H9 (cell line): ENCODE results near the gene PLXND1. TPM values are rescaled to one million over a fixed set of nuclear protein-coding genes. Genes with fewer than 3 reads are reported as not detected.

Experiments used
- DNase-seq: peaks from one replicate; pipeline ENCODE4 v3.0.0-alpha.2; 2017
- H2AFZ ChIP-seq: one replicate; pipeline ENCODE4 v1.6.1; 2013; ENCODE audit warnings: mild to moderate bottlenecking, low read length, control low read depth, moderate library complexity
- H2AK5ac ChIP-seq: 2 replicates; pipeline ENCODE4 v1.6.1; 2013; ENCODE audit warnings: low read length, control low read depth, mixed read lengths; ENCODE audit not compliant: insufficient read length
- H2BK120ac ChIP-seq: one replicate; pipeline ENCODE4 v1.6.1; 2013; ENCODE audit warnings: low read depth, mild to moderate bottlenecking, low read length, control low read depth, inconsistent platforms; ENCODE audit not compliant: poor library complexity, severe bottlenecking
- H2BK12ac ChIP-seq: 2 replicates; pipeline ENCODE4 v1.6.1; 2013; ENCODE audit warnings: low read length, control low read depth, mixed read lengths, low read depth; ENCODE audit not compliant: insufficient read length
- H2BK15ac ChIP-seq: 2 replicates; pipeline ENCODE4 v1.6.1; 2013; ENCODE audit warnings: low read depth, low read length, control low read depth
- H2BK20ac ChIP-seq: one replicate; pipeline ENCODE4 v1.6.1; 2013; ENCODE audit warnings: low read depth, mild to moderate bottlenecking, low read length, control low read depth, inconsistent platforms; ENCODE audit not compliant: poor library complexity, severe bottlenecking
- H2BK5ac ChIP-seq: 2 replicates; pipeline ENCODE4 v1.6.1; 2013; ENCODE audit warnings: low read length, control low read depth, mixed read lengths; ENCODE audit not compliant: insufficient read length
- H3K14ac ChIP-seq: 2 replicates; pipeline ENCODE4 v1.6.1; 2013; ENCODE audit warnings: low read length, control low read depth; ENCODE audit not compliant: insufficient read depth
- H3K18ac ChIP-seq: 2 replicates; pipeline ENCODE4 v1.6.1; 2013; ENCODE audit warnings: low read depth, mild to moderate bottlenecking, mixed read lengths, low read length, control low read depth; ENCODE audit not compliant: insufficient read length
- H3K23ac ChIP-seq: 2 replicates; pipeline ENCODE4 v1.6.1; 2013; ENCODE audit warnings: low read length, control low read depth, mixed read lengths, low read depth; ENCODE audit not compliant: insufficient read length
- H3K23me2 ChIP-seq: 2 replicates; pipeline ENCODE4 v1.6.1; 2013; ENCODE audit warnings: low read depth, mild to moderate bottlenecking, mixed read lengths, low read length, control low read depth; ENCODE audit not compliant: insufficient read length, poor library complexity, severe bottlenecking
- H3K27ac ChIP-seq: 2 replicates; pipeline ENCODE4 v1.5.1; 2013; ENCODE audit warnings: low read length, control low read depth, mixed read lengths, low read depth; ENCODE audit not compliant: insufficient read length
- H3K27me3 ChIP-seq: 2 replicates; pipeline ENCODE4 v1.6.1; 2013; ENCODE audit warnings: low read length, control low read depth, inconsistent platforms; ENCODE audit not compliant: insufficient read depth
- H3K4ac ChIP-seq: 2 replicates; pipeline ENCODE4 v1.6.1; 2013; ENCODE audit warnings: low read depth, mild to moderate bottlenecking, control low read depth, inconsistent platforms, low read length, moderate library complexity
- H3K4me1 ChIP-seq: 2 replicates; pipeline ENCODE4 v1.6.1; 2013; ENCODE audit warnings: low read length, control low read depth, inconsistent platforms; ENCODE audit not compliant: insufficient read depth
- H3K4me2 ChIP-seq: 2 replicates; pipeline ENCODE4 v1.6.1; 2013; ENCODE audit warnings: low read length, control low read depth, mixed read lengths; ENCODE audit not compliant: insufficient read length, insufficient read depth
- H3K56ac ChIP-seq: 2 replicates; pipeline ENCODE4 v1.6.1; 2013; ENCODE audit warnings: low read depth, mild to moderate bottlenecking, mixed read lengths, low read length, control low read depth; ENCODE audit not compliant: insufficient read length
- H3K79me1 ChIP-seq: 2 replicates; pipeline ENCODE4 v1.6.1; 2013; ENCODE audit warnings: low read depth, mild to moderate bottlenecking, moderate library complexity, low read length, control low read depth, inconsistent platforms; ENCODE audit not compliant: insufficient read depth, poor library complexity, severe bottlenecking
- H3K79me2 ChIP-seq: 2 replicates; pipeline ENCODE4 v1.6.1; 2013; ENCODE audit warnings: low read length, control low read depth, inconsistent platforms; ENCODE audit not compliant: insufficient read depth
- H3K9ac ChIP-seq: 2 replicates; pipeline ENCODE4 v1.6.1; 2013; ENCODE audit warnings: low read length, control low read depth, mixed read lengths; ENCODE audit not compliant: insufficient read length; ENCODE audit errors: extremely low read depth
- H3K9me3 ChIP-seq: one replicate; pipeline ENCODE4 v1.6.1; 2013; ENCODE audit warnings: low read depth, low read length, inconsistent platforms; ENCODE audit not compliant: control insufficient read depth
- H3T11ph ChIP-seq: one replicate; pipeline ENCODE4 v1.6.1; 2013; ENCODE audit warnings: mild to moderate bottlenecking, low read length, control low read depth, inconsistent platforms
- H4K20me1 ChIP-seq: one replicate; pipeline ENCODE4 v1.6.1; 2013; ENCODE audit not compliant: control insufficient read depth, insufficient read length, insufficient read depth
- H4K5ac ChIP-seq: 2 replicates; pipeline ENCODE4 v1.6.1; 2013; ENCODE audit warnings: low read depth, mild to moderate bottlenecking, mixed read lengths, low read length, control low read depth; ENCODE audit not compliant: insufficient read length
- H4K8ac ChIP-seq: replicated peaks from 2 replicates; pipeline ENCODE4 v1.6.1; 2013; ENCODE audit warnings: low read length, control low read depth, mixed read lengths, low read depth; ENCODE audit not compliant: insufficient read length
- H4K91ac ChIP-seq: 2 replicates; pipeline ENCODE4 v1.6.1; 2013; ENCODE audit warnings: low read depth, mild to moderate bottlenecking, moderate library complexity, mixed read lengths, low read length, control low read depth; ENCODE audit not compliant: insufficient read length
- H3K27ac Mint-ChIP-seq, 3 experiments: 2 replicates in 2 of 3; 3 replicates in 1 of 3; pipeline ENCODE4 v1.8.0; 2020 to 2021; ENCODE audit warnings: mixed read lengths in 3 of 3, mild to moderate bottlenecking in 1 of 3, moderate library complexity in 1 of 3
- H3K27me3 Mint-ChIP-seq: 2 replicates; pipeline ENCODE4 v1.8.0; 2021; ENCODE audit warnings: low read depth, mild to moderate bottlenecking, moderate library complexity, mixed read lengths
- H3K36me3 Mint-ChIP-seq, 3 experiments: 2 replicates in 2 of 3; 3 replicates in 1 of 3; pipeline ENCODE4 v1.8.0; 2020 to 2021; ENCODE audit warnings: low read depth in 3 of 3, mixed read lengths in 3 of 3; ENCODE audit not compliant: insufficient read depth in 1 of 3
- H3K4me1 Mint-ChIP-seq, 2 experiments: 2 replicates each; pipeline ENCODE4 v1.8.0; 2020; ENCODE audit warnings: mixed read lengths in 2 of 2
- H3K4me3 Mint-ChIP-seq, 2 experiments: 2 replicates in 1 of 2; 3 replicates in 1 of 2; pipeline ENCODE4 v1.8.0; 2020 to 2021; ENCODE audit warnings: mild to moderate bottlenecking in 2 of 2, mixed read lengths in 2 of 2, moderate library complexity in 1 of 2
- H3K9me3 Mint-ChIP-seq, 2 experiments: 2 replicates in 1 of 2; 3 replicates in 1 of 2; pipeline ENCODE4 v1.8.0; 2020; ENCODE audit warnings: mild to moderate bottlenecking in 2 of 2, mixed read lengths in 2 of 2, moderate library complexity in 1 of 2
- CTCF ChIP-seq: fragments of 200-600 bp; sonication (generic); conservative IDR thresholded peaks from 3 replicates; pipeline ENCODE4 v1.8.0; 2021; ENCODE audit warnings: antibody characterized with exemption, mild to moderate bottlenecking
- WGBS: extraction: QIAGEN DNeasy Blood & Tissue Kit; methylation state at CpG from one replicate; pipeline ENCODE4 v1.1.7; 2013; ENCODE audit warnings: missing lambda C conversion rate, low lambda C conversion rate, mixed read lengths; ENCODE audit not compliant: insufficient read length; ENCODE audit errors: extremely low coverage; 5-methylcytosine and 5-hydroxymethylcytosine counted together
- total RNA-seq: library from RNA; stranded (reverse); gene quantifications from 2 replicates; pipeline ENCODE4 v1.2.1, GENCODE V29; 2021

Gene PLXND1
- total RNA-seq, 1 experiment from 2014 or later = 50.9 TPM

- H3K36me3 Mint-ChIP-seq = peaks cover 0 to 4% (median 2%) of the 10 kb centered on the region in 3 experiments; a peak in 1 of 7 replicates
- H3K4me3 Mint-ChIP-seq = no peak overlapping the region
- H3K4me2 ChIP-seq = no peak overlapping the region
Measured at GRCh38 chr3:129576514-129577352, 29.7 kb downstream of the PLXND1 start.

More at GRCh38 chr3:129576514-129577352, 29.7 kb downstream of the PLXND1 start:
- Histone ChIP-seq H3T11ph (no peak overlapping the region), H3K79me1 (no peaks in the 10 kb centered on the region), H3K14ac (no peak overlapping the region), H3K56ac (no peak overlapping the region), H2BK120ac (no peak overlapping the region), H3K9me3 (no peaks in the 10 kb centered on the region), H3K9ac (no peak overlapping the region), H2BK12ac (no peak overlapping the region), H2BK5ac (no peak overlapping the region), H3K4me1 (no peaks in the 10 kb centered on the region), H3K79me2 (no peaks in the 10 kb centered on the region), H4K5ac (no peak overlapping the region), H2AFZ (no peak overlapping the region), H3K18ac (no peak overlapping the region), H3K27ac (no peak overlapping the region), H2BK20ac (no peak overlapping the region), H4K8ac (no peak overlapping the region), H3K23ac (no peak overlapping the region), H4K20me1 (no peaks in the 10 kb centered on the region), H3K27me3 (no peaks in the 10 kb centered on the region), H2AK5ac (no peak overlapping the region), H3K4ac (no peak overlapping the region), H3K23me2 (no peaks in the 10 kb centered on the region), H2BK15ac (no peak overlapping the region), H4K91ac (no peak overlapping the region)
- Mint-ChIP-seq H3K27ac (no peak overlapping the region; a peak in 1 of 7 replicates), H3K4me1 (peaks cover 17 to 20% of the 10 kb centered on the region in 2 experiments), H3K9me3 (no peaks in the 10 kb centered on the region), H3K27me3 (no peaks in the 10 kb centered on the region)
- TF ChIP-seq CTCF = no peak
- DNase-seq = no peak
- WGBS = no CpG with 5 or more reads among the region's 18 CpGs
